HepG2 (cell line): ENCODE results near the gene RPS19. TPM values are rescaled to one million over a fixed set of nuclear protein-coding genes. Genes with fewer than 3 reads are reported as not detected.

Source experiments
- ARID3A ChIP-seq: IDR thresholded peaks from 2 replicates; pipeline ENCODE4 v1.6.1; 2012; ENCODE audit warnings: low read depth, low read length, improper control_type of control experiment
- FOXJ3 ChIP-seq: sonication (generic); formaldehyde crosslinking; IDR thresholded peaks from 2 replicates; pipeline ENCODE4 v1.4.0; 2020; ENCODE audit warnings: missing genetic modification reagents, mild to moderate bottlenecking, borderline replicate concordance
- FOXP4 ChIP-seq: sonication (generic); formaldehyde crosslinking; IDR thresholded peaks from 2 replicates; pipeline ENCODE4 v1.4.0; 2020; ENCODE audit warnings: missing genetic modification reagents
- HOXA3 ChIP-seq: sonication (generic); formaldehyde crosslinking; IDR thresholded peaks from 2 replicates; pipeline ENCODE4 v1.5.0; 2020; ENCODE audit warnings: missing genetic modification reagents
- MTF1 ChIP-seq: sonication (generic); formaldehyde crosslinking; IDR thresholded peaks from 2 replicates; pipeline ENCODE4 v1.5.0; 2020; ENCODE audit warnings: missing genetic modification reagents
- NCOA2 ChIP-seq: sonication (generic); formaldehyde crosslinking; IDR thresholded peaks from 2 replicates; pipeline ENCODE4 v1.8.0; 2022; ENCODE audit warnings: inconsistent platforms
- RBM39 ChIP-seq: fragments of 200-400 bp; formaldehyde crosslinking; IDR thresholded peaks from one replicate; pipeline ENCODE4 v1.6.1; 2018; ENCODE audit warnings: antibody characterized with exemption, mild to moderate bottlenecking, low read depth, low read length; ENCODE audit not compliant: poor library complexity, severe bottlenecking
- SNAI1 ChIP-seq: sonication (generic); formaldehyde crosslinking; IDR thresholded peaks from 2 replicates; pipeline ENCODE4 v1.5.0; 2020; ENCODE audit warnings: mild to moderate bottlenecking, missing genetic modification reagents, borderline replicate concordance
- SRSF1 ChIP-seq: fragments of 200-400 bp; formaldehyde crosslinking; optimal IDR thresholded peaks from 2 replicates; pipeline ENCODE3; 2017; ENCODE audit warnings: mild to moderate bottlenecking, low read depth, low read length, moderate library complexity
- ZC3H13 ChIP-seq: sonication (generic); formaldehyde crosslinking; IDR thresholded peaks from 2 replicates; pipeline ENCODE4 v1.8.1; 2023; ENCODE audit warnings: mild to moderate bottlenecking, missing genetic modification reagents, moderate library complexity
- ZNF143 ChIP-seq: sonication (generic); formaldehyde crosslinking; IDR thresholded peaks from 2 replicates; pipeline ENCODE4 v1.4.0; 2020; ENCODE audit warnings: missing genetic modification reagents
- ZNF18 ChIP-seq: sonication (generic); formaldehyde crosslinking; IDR thresholded peaks from 2 replicates; pipeline ENCODE4 v1.8.0; 2022; ENCODE audit warnings: mild to moderate bottlenecking, missing genetic modification reagents; ENCODE audit not compliant: insufficient replicate concordance
- ZNF335 ChIP-seq: sonication (generic); formaldehyde crosslinking; IDR thresholded peaks from 2 replicates; pipeline ENCODE4 v1.4.0; 2020; ENCODE audit warnings: missing genetic modification reagents
- ZNF451 ChIP-seq: sonication (generic); formaldehyde crosslinking; IDR thresholded peaks from 2 replicates; pipeline ENCODE4 v1.5.0; 2020; ENCODE audit warnings: mild to moderate bottlenecking, missing genetic modification reagents
- ZNF550 ChIP-seq: sonication (generic); formaldehyde crosslinking; IDR thresholded peaks from 2 replicates; pipeline ENCODE4 v1.4.0; 2020; ENCODE audit warnings: mild to moderate bottlenecking, missing genetic modification reagents, borderline replicate concordance
- ZNF713 ChIP-seq: sonication (generic); formaldehyde crosslinking; IDR thresholded peaks from 2 replicates; pipeline ENCODE4 v1.4.0; 2020; ENCODE audit warnings: mild to moderate bottlenecking, missing genetic modification reagents
- polyA plus RNA-seq, 8 experiments: library from polyadenylated mRNA; depleted of rRNA in 3 of 8; stranded (reverse) in 7 of 8; unstranded in 1 of 8; fragments of >200 nt; fragmentation: Illumina TruSeq in 4 of 8; extraction: Trizol in 4 of 8; gene quantifications; 2 replicates each; pipeline versions ENCODE4 v1.2.1 to v1.2.3, GENCODE V29; 2011 to 2016; ENCODE audit warnings: low read depth in 4 of 8, missing spikeins in 1 of 8, mixed read lengths in 1 of 8; ENCODE audit not compliant: insufficient read depth in 1 of 8
- total RNA-seq, 5 experiments: library from RNA; depleted of rRNA; stranded (reverse); fragments of >200 nt; fragmentation: Illumina TruSeq; extraction: Trizol; gene quantifications; 2 replicates each; pipeline ENCODE4 v1.2.3, GENCODE V29; 2016; ENCODE audit warnings: low read depth in 1 of 5
- TF ChIP-seq, protein P1 (sequence below): sonication (generic); formaldehyde crosslinking; IDR thresholded peaks from 2 replicates; pipeline ENCODE4 v1.4.0; 2020; ENCODE audit warnings: mild to moderate bottlenecking, missing genetic modification reagents
- TF ChIP-seq, protein P2 (sequence below): sonication (generic); formaldehyde crosslinking; IDR thresholded peaks from 2 replicates; pipeline ENCODE4 v1.4.0; 2020; ENCODE audit warnings: missing genetic modification reagents

RPS19 gene
- total and polyA plus RNA-seq, 2 of the 13 experiments (the other 11 are each of a cell fraction or from before 2014, with no cell fraction given): 1,983 to 4,758 TPM

DNA sequence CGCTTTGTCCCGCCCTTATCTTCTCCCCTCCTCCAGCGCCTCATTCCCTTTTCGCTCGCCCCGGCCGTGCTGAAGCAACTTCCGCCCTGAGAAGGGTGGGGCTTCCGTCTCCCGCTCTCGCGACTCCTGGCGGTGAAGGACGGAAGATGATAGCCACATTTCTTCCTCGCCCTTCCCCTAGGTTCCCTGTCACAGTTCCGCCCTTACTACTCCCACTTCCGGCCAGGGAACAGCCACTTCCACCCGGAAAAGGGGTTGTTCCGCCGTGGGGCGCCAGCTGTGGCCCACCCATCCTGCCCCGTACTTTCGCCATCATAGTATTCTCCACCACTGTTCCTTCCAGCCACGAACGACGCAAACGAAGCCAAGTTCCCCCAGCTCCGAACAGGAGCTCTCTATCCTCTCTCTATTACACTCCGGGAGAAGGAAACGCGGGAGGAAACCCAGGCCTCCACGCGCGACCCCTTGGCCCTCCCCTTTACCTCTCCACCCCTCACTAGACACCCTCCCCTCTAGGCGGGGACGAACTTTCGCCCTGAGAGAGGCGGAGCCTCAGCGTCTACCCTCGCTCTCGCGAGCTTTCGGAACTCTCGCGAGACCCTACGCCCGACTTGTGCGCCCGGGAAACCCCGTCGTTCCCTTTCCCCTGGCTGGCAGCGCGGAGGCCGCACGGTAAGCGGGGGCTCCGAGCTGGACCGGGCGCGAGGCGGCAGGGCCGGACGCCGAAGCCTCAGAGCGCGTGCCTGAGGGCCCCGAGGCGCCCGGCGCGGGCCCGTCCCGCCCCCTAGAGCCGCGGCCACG lies at the start of gene RPS19 (continued):
- TF ChIP-seq NCOA2 (peak; percentile 41; the same call in 1 of the 2 replicates), ZC3H13 (CRISPR knock-in tag) (no peak), ZNF18 (CRISPR knock-in tag) (peak; percentile 68), HOXA3 (CRISPR knock-in tag) (peak; percentile 83), ZNF335 (CRISPR knock-in tag) (peak; percentile 58; the same call in 1 of the 2 replicates), FOXP4 (CRISPR knock-in tag) (peak; percentile 12; the same call in 1 of the 2 replicates), ZNF713 (CRISPR knock-in tag) (no peak), SNAI1 (CRISPR knock-in tag) (no peak; the same call in 1 of the 2 replicates), RBM39 (peak; percentile 82), ZNF550 (CRISPR knock-in tag) (no peak), FOXJ3 (CRISPR knock-in tag) (no peak), ARID3A (peak; percentile 41; the same call in 1 of the 2 replicates), ZNF451 (CRISPR knock-in tag) (no peak; the same call in 1 of the 2 replicates), MTF1 (CRISPR knock-in tag) (no peak), ZNF143 (CRISPR knock-in tag) (peak; percentile 60; the same call in 1 of the 2 replicates), SRSF1 (peak; percentile 75)
- TF ChIP-seq, protein P1, sequence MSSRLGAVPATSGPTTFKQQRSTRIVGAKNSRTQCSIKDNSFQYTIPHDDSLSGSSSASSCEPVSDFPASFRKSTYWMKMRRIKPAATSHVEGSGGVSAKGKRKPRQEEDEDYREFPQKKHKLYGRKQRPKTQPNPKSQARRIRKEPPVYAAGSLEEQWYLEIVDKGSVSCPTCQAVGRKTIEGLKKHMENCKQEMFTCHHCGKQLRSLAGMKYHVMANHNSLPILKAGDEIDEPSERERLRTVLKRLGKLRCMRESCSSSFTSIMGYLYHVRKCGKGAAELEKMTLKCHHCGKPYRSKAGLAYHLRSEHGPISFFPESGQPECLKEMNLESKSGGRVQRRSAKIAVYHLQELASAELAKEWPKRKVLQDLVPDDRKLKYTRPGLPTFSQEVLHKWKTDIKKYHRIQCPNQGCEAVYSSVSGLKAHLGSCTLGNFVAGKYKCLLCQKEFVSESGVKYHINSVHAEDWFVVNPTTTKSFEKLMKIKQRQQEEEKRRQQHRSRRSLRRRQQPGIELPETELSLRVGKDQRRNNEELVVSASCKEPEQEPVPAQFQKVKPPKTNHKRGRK (CRISPR knock-in tag): no peak
- TF ChIP-seq, protein P2, sequence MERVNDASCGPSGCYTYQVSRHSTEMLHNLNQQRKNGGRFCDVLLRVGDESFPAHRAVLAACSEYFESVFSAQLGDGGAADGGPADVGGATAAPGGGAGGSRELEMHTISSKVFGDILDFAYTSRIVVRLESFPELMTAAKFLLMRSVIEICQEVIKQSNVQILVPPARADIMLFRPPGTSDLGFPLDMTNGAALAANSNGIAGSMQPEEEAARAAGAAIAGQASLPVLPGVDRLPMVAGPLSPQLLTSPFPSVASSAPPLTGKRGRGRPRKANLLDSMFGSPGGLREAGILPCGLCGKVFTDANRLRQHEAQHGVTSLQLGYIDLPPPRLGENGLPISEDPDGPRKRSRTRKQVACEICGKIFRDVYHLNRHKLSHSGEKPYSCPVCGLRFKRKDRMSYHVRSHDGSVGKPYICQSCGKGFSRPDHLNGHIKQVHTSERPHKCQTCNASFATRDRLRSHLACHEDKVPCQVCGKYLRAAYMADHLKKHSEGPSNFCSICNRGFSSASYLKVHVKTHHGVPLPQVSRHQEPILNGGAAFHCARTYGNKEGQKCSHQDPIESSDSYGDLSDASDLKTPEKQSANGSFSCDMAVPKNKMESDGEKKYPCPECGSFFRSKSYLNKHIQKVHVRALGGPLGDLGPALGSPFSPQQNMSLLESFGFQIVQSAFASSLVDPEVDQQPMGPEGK (CRISPR knock-in tag): peak; percentile 78
